ES-I3 (cell line): ENCODE data around the gene PCBP4.
"Not testable (repeated sequence)": the region's sequence is repeated elsewhere in the genome, so short reads cannot be mapped to it uniquely, and the experiment has no call there.

Source experiments
- H3K36me3 ChIP-seq: 2 replicates; pipeline ENCODE4 v1.6.1; 2013; ENCODE audit warnings: mild to moderate bottlenecking, low read length, control low read depth, moderate library complexity; ENCODE audit not compliant: insufficient read depth
- H3K4me1 ChIP-seq: 2 replicates; pipeline ENCODE4 v1.6.1; 2013; ENCODE audit warnings: mild to moderate bottlenecking, control low read depth, low read length; ENCODE audit not compliant: insufficient read depth
- H3K9ac ChIP-seq: 2 replicates; pipeline ENCODE4 v1.6.1; 2013; ENCODE audit warnings: low read depth, mild to moderate bottlenecking, low read length, moderate library complexity
- H3K9me3 ChIP-seq: 2 replicates; pipeline ENCODE4 v1.6.1; 2013; ENCODE audit warnings: mild to moderate bottlenecking, low read length, moderate library complexity; ENCODE audit not compliant: control insufficient read depth, insufficient read depth

The PCBP4 gene

GRCh38 chr3:51937014-51937413 is 30.2 kb downstream of the PCBP4 start:
- H3K36me3 ChIP-seq = peaks cover 14% of the 10 kb centered on the region; the same call in 1 of the 2 replicates
- peaks cover 4% of the 10 kb centered on the region; the same call in 1 of the 2 replicates for H3K4me1 ChIP-seq
- H3K9me3 ChIP-seq = no peaks in the 10 kb centered on the region
- H3K9ac ChIP-seq = no peak overlapping the region

- H3K9ac ChIP-seq = no peak overlapping the region
- H3K4me1 ChIP-seq = peaks cover 4% of the 10 kb centered on the region; the same call in 1 of the 2 replicates
- H3K9me3 ChIP-seq = no peaks in the 10 kb centered on the region
- peaks cover 14% of the 10 kb centered on the region; the same call in 1 of the 2 replicates for H3K36me3 ChIP-seq
Observed at GRCh38 chr3:51935886-51936755, 31.1 kb downstream of the PCBP4 start.

- no peaks in the 10 kb centered on the region for H3K4me1 ChIP-seq
- H3K36me3 ChIP-seq = peaks cover 14% of the 10 kb centered on the region; the same call in 1 of the 2 replicates
- H3K9ac ChIP-seq = no peak overlapping the region
- H3K9me3 ChIP-seq = no peaks in the 10 kb centered on the region
Observed at GRCh38 chr3:51934991-51935885, 32.0 kb downstream of the PCBP4 start.

GRCh38 chr3:51934139-51934850 is 33.0 kb downstream of the PCBP4 start:
- Histone ChIP-seq H3K9ac (no peak overlapping the region), H3K4me1 (no peaks in the 10 kb centered on the region), H3K36me3 (peaks cover 14% of the 10 kb centered on the region; the same call in 1 of the 2 replicates), H3K9me3 (no peaks in the 10 kb centered on the region)

GRCh38 chr3:51933471-51934138 is 33.6 kb downstream of the PCBP4 start:
- H3K36me3 ChIP-seq = peaks cover 14% of the 10 kb centered on the region; the same call in 1 of the 2 replicates

GRCh38 chr3:51932471-51933370 is 34.5 kb downstream of the PCBP4 start:
- Histone ChIP-seq H3K9ac (no peak overlapping the region), H3K9me3 (no peaks in the 10 kb centered on the region), H3K36me3 (peaks cover 14% of the 10 kb centered on the region; the same call in 1 of the 2 replicates), H3K4me1 (no peaks in the 10 kb centered on the region)

More at GRCh38 chr3:51933471-51934138, 33.6 kb downstream of the PCBP4 start:
- Histone ChIP-seq H3K4me1 (no peaks in the 10 kb centered on the region), H3K9ac (no peak overlapping the region), H3K9me3 (no peaks in the 10 kb centered on the region)

- no peaks in the 10 kb centered on the region for H3K9me3 ChIP-seq
- H3K4me1 ChIP-seq = no peaks in the 10 kb centered on the region
- no peak overlapping the region for H3K9ac ChIP-seq
- peaks cover 9% of the 10 kb centered on the region; the same call in 1 of the 2 replicates for H3K36me3 ChIP-seq
Observed at GRCh38 chr3:51931756-51932155, 35.5 kb downstream of the PCBP4 start.

- Histone ChIP-seq H3K36me3 (no peaks in the 10 kb centered on the region; the same call in 1 of the 2 replicates), H3K4me1 (no peaks in the 10 kb centered on the region), H3K9ac (no peak overlapping the region), H3K9me3 (no peaks in the 10 kb centered on the region)
Observed at GRCh38 chr3:51930439-51930838, 36.8 kb downstream of the PCBP4 start.

- Histone ChIP-seq H3K9me3 (no peaks in the 10 kb centered on the region), H3K9ac (no peak overlapping the region), H3K4me1 (no peaks in the 10 kb centered on the region), H3K36me3 (no peaks in the 10 kb centered on the region)
Observed at GRCh38 chr3:51929420-51930003, 37.7 kb downstream of the PCBP4 start.

- not testable (repeated sequence) for H3K9ac ChIP-seq, H3K9me3 ChIP-seq, H3K4me1 ChIP-seq, H3K36me3 ChIP-seq
Observed at GRCh38 chr3:51928981-51929380, 38.3 kb downstream of the PCBP4 start.

GRCh38 chr3:51928438-51928837 is 38.8 kb downstream of the PCBP4 start:
- Histone ChIP-seq H3K36me3 (no peaks in the 10 kb centered on the region), H3K4me1 (no peaks in the 10 kb centered on the region), H3K9me3 (no peaks in the 10 kb centered on the region), H3K9ac (no peak overlapping the region)

GRCh38 chr3:51927061-51927977 is 39.9 kb downstream of the PCBP4 start:
- Histone ChIP-seq H3K4me1 (no peaks in the 10 kb centered on the region), H3K9ac (no peak overlapping the region), H3K9me3 (no peaks in the 10 kb centered on the region)

More at GRCh38 chr3:51927061-51927977, 39.9 kb downstream of the PCBP4 start:
- H3K36me3 ChIP-seq = no peaks in the 10 kb centered on the region
